Neural cell (in vitro differentiated cells): Measurements from ENCODE around the gene RNF182. TPM values are rescaled to one million over a fixed set of nuclear protein-coding genes. Genes with fewer than 3 reads are reported as not detected.
"Not testable (repeated sequence)": the region's sequence is repeated elsewhere in the genome, so short reads cannot be mapped to it uniquely, and the experiment has no call there.

Experiments used
- H2AFZ ChIP-seq: fragments of 200-600, 300-800 bp; sonication (generic), shearing (Covaris generic); 2 replicates; pipeline ENCODE4 v1.6.0; 2014; ENCODE audit warnings: low read depth, mild to moderate bottlenecking, antibody characterized with exemption, low read length, moderate library complexity
- H3F3A ChIP-seq: fragments of 200-600 bp; shearing (Covaris generic); 2 replicates; pipeline ENCODE4 v1.6.1; 2016; ENCODE audit warnings: mild to moderate bottlenecking, moderate library complexity, mixed read lengths, antibody characterized with exemption, low read length; ENCODE audit not compliant: insufficient read depth, poor library complexity, severe bottlenecking
- H3K27ac ChIP-seq: fragments of 200-600, 300-800 bp; sonication (generic), shearing (Covaris generic); 2 replicates; pipeline ENCODE4 v1.5.1; 2014; ENCODE audit warnings: mild to moderate bottlenecking, low read length, moderate library complexity
- H3K27me3 ChIP-seq: fragments of 300-800, 200-600 bp; sonication (generic), shearing (Covaris generic); 2 replicates; pipeline ENCODE4 v1.6.0; 2014; ENCODE audit warnings: mild to moderate bottlenecking, low read depth, low read length, moderate library complexity; ENCODE audit not compliant: insufficient read depth
- H3K36me3 ChIP-seq: fragments of 300-800, 200-600 bp; sonication (generic), shearing (Covaris generic); 2 replicates; pipeline ENCODE4 v1.5.1; 2014; ENCODE audit warnings: mild to moderate bottlenecking, antibody characterized with exemption, low read length, moderate library complexity; ENCODE audit not compliant: insufficient read depth
- H3K4me2 ChIP-seq: fragments of 300-800, 200-600 bp; sonication (generic), shearing (Covaris generic); 2 replicates; pipeline ENCODE4 v1.6.0; 2014; ENCODE audit warnings: mild to moderate bottlenecking, low read length
- H3K4me3 ChIP-seq: fragments of 300-800, 200-600 bp; sonication (generic), shearing (Covaris generic); 2 replicates; pipeline ENCODE4 v1.5.1; 2014; ENCODE audit warnings: mild to moderate bottlenecking, low read length, moderate library complexity
- H3K79me2 ChIP-seq: fragments of 200-600 bp; shearing (Covaris generic); replicated peaks from 2 replicates; pipeline ENCODE4 v1.6.0; 2014; ENCODE audit warnings: mild to moderate bottlenecking, low read length, moderate library complexity; ENCODE audit not compliant: insufficient read depth
- H3K9ac ChIP-seq: fragments of 300-800, 200-600 bp; sonication (generic), shearing (Covaris generic); 2 replicates; pipeline ENCODE4 v1.6.1; 2016; ENCODE audit warnings: mild to moderate bottlenecking, low read length, mixed read lengths
- H3K9me2 ChIP-seq: fragments of 200-600 bp; shearing (Covaris generic); 2 replicates; pipeline ENCODE4 v1.6.1; 2016; ENCODE audit warnings: mild to moderate bottlenecking, low read length, mixed read lengths; ENCODE audit not compliant: insufficient read depth
- H3K9me3 ChIP-seq: fragments of 200-600, 300-800 bp; sonication (generic), shearing (Covaris generic); 2 replicates; pipeline ENCODE4 v1.6.1; 2016; ENCODE audit warnings: mild to moderate bottlenecking, mixed run types, low read length, moderate library complexity, mixed read lengths
- H4K20me1 ChIP-seq: fragments of 200-600 bp; shearing (Covaris generic); 2 replicates; pipeline ENCODE4 v1.6.1; 2016; ENCODE audit warnings: mild to moderate bottlenecking, mixed run types; ENCODE audit not compliant: insufficient read depth
- EP300 ChIP-seq: fragments of 450-650 bp; conservative IDR thresholded peaks from 2 replicates; pipeline ENCODE4 v1.6.1; 2014; ENCODE audit warnings: antibody characterized with exemption, mild to moderate bottlenecking, moderate library complexity; ENCODE audit not compliant: poor library complexity, severe bottlenecking
- EZH2 ChIP-seq: fragments of 200-600, 300-800 bp; shearing (Covaris generic), sonication (generic); IDR thresholded peaks from 2 replicates; pipeline ENCODE4 v1.6.1; 2014; ENCODE audit warnings: antibody characterized with exemption, low read length, borderline replicate concordance, mild to moderate bottlenecking; ENCODE audit not compliant: insufficient read depth, poor library complexity, severe bottlenecking
- MXI1 ChIP-seq: fragments of 450-650 bp; conservative IDR thresholded peaks from 2 replicates; pipeline ENCODE4 v1.6.1; 2014; ENCODE audit warnings: antibody characterized with exemption, mild to moderate bottlenecking; ENCODE audit not compliant: poor library complexity, severe bottlenecking
- POLR2AphosphoS5 ChIP-seq: IDR thresholded peaks from 2 replicates; pipeline ENCODE4 v1.6.1; 2012
- RAD21 ChIP-seq: fragments of 450-650 bp; conservative IDR thresholded peaks from 2 replicates; pipeline ENCODE4 v1.6.1; 2014; ENCODE audit warnings: antibody characterized with exemption, mild to moderate bottlenecking, moderate library complexity
- SMC3 ChIP-seq: fragments of 450-650 bp; conservative IDR thresholded peaks from 2 replicates; pipeline ENCODE4 v1.6.1; 2014; ENCODE audit warnings: antibody characterized with exemption, mild to moderate bottlenecking, moderate library complexity; ENCODE audit not compliant: poor library complexity
- TAF1 ChIP-seq: IDR thresholded peaks from 2 replicates; pipeline ENCODE4 v1.6.1; 2012; ENCODE audit warnings: low read depth
- polyA plus RNA-seq: library from polyadenylated mRNA; depleted of rRNA; stranded (reverse); fragments of >200 nt; gene quantifications from 2 replicates; pipeline ENCODE4 v1.2.3, GENCODE V29; 2014
- TF ChIP-seq, protein P1 (sequence below): IDR thresholded peaks from 2 replicates; pipeline ENCODE4 v1.6.1; 2012; ENCODE audit warnings: borderline replicate concordance
- TF ChIP-seq, protein P2 (sequence below): fragments of 450-650 bp; IDR thresholded peaks from 2 replicates; pipeline ENCODE4 v1.5.1; 2014; ENCODE audit warnings: antibody characterized with exemption, mild to moderate bottlenecking, moderate library complexity; ENCODE audit not compliant: poor library complexity, severe bottlenecking

The RNF182 gene
- polyA plus RNA-seq, 1 donor from 2014 or later, result 8.0 TPM

DNA sequence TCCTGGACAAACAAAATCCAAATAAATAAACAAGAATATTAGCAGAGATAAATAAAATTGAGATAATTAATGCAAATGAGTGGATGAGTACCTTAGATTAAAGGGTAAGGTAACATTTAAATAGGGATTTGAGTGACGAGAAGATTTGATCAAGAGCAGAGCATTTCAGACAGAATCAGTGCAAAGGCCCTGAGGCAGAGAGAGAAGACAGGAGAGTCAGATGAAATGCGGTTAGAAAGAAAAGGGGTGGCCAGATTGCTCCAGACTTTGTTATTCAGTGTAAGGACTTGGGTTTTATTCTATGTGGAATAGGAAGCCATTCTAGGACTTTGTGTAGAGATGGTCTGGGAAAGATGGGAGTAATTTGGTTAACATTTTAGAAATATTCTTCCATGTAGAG lies 10.0 kb downstream of the RNF182 start:
- Histone ChIP-seq H3K79me2 (peaks cover 6% of the 10 kb centered on the region), H3K27me3 (no peaks in the 10 kb centered on the region), H2AFZ (no peak overlapping the region), H3K36me3 (no peaks in the 10 kb centered on the region), H3K4me3 (no peak overlapping the region), H3K9me2 (no peaks in the 10 kb centered on the region), H3K9me3 (no peaks in the 10 kb centered on the region), H3F3A (no peaks in the 10 kb centered on the region), H4K20me1 (no peaks in the 10 kb centered on the region), H3K9ac (no peak overlapping the region), H3K4me2 (no peak overlapping the region), H3K27ac (no peak overlapping the region)
- TF ChIP-seq TAF1, result no peak
- no peak for TF ChIP-seq EP300
- TF ChIP-seq RAD21, result no peak

DNA sequence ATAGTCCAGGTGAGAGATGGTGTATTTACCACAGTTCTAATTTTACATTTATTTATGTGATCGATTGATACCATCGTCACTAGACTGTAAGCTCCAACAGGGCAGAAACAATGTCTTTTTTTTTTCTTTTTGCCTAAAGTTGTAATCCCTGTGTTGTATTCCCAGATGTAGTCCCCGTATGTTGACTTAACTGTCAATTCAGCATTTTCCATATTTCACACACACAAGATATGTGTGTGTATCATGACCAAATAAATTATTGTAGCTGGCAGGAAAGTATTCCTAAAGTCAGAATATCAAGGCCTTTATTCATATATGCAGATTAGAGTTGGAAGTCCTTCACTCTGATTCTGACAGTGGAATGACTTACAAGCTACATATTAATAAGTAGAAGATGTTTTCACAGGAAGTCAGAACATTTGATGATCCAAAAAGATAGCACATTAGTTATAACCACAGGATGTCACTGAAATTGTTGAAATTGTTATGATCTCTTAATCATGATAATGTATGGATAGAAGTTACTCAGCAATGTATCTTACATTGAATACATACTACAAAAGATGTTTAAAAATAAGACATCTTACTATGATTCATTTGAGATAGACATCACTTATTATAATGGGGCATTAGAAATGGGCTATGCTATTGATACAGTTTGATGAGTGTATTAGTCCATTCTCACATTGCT lies 10.6 kb downstream of the RNF182 start:
- H3K9me3 ChIP-seq, result no peaks in the 10 kb centered on the region
- H4K20me1 ChIP-seq, result no peaks in the 10 kb centered on the region
- TF ChIP-seq SMC3, result no peak
- no peak for TF ChIP-seq TAF1
- TF ChIP-seq, protein P1, sequence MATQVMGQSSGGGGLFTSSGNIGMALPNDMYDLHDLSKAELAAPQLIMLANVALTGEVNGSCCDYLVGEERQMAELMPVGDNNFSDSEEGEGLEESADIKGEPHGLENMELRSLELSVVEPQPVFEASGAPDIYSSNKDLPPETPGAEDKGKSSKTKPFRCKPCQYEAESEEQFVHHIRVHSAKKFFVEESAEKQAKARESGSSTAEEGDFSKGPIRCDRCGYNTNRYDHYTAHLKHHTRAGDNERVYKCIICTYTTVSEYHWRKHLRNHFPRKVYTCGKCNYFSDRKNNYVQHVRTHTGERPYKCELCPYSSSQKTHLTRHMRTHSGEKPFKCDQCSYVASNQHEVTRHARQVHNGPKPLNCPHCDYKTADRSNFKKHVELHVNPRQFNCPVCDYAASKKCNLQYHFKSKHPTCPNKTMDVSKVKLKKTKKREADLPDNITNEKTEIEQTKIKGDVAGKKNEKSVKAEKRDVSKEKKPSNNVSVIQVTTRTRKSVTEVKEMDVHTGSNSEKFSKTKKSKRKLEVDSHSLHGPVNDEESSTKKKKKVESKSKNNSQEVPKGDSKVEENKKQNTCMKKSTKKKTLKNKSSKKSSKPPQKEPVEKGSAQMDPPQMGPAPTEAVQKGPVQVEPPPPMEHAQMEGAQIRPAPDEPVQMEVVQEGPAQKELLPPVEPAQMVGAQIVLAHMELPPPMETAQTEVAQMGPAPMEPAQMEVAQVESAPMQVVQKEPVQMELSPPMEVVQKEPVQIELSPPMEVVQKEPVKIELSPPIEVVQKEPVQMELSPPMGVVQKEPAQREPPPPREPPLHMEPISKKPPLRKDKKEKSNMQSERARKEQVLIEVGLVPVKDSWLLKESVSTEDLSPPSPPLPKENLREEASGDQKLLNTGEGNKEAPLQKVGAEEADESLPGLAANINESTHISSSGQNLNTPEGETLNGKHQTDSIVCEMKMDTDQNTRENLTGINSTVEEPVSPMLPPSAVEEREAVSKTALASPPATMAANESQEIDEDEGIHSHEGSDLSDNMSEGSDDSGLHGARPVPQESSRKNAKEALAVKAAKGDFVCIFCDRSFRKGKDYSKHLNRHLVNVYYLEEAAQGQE, result no peak
- TF ChIP-seq, protein P2, sequence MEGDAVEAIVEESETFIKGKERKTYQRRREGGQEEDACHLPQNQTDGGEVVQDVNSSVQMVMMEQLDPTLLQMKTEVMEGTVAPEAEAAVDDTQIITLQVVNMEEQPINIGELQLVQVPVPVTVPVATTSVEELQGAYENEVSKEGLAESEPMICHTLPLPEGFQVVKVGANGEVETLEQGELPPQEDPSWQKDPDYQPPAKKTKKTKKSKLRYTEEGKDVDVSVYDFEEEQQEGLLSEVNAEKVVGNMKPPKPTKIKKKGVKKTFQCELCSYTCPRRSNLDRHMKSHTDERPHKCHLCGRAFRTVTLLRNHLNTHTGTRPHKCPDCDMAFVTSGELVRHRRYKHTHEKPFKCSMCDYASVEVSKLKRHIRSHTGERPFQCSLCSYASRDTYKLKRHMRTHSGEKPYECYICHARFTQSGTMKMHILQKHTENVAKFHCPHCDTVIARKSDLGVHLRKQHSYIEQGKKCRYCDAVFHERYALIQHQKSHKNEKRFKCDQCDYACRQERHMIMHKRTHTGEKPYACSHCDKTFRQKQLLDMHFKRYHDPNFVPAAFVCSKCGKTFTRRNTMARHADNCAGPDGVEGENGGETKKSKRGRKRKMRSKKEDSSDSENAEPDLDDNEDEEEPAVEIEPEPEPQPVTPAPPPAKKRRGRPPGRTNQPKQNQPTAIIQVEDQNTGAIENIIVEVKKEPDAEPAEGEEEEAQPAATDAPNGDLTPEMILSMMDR, result no peak
- no peak for TF ChIP-seq MXI1
- no peak for TF ChIP-seq POLR2AphosphoS5
- TF ChIP-seq EP300, result no peak
- no peak for TF ChIP-seq RAD21
- no peak for TF ChIP-seq EZH2
- H3K36me3 ChIP-seq, result no peaks in the 10 kb centered on the region
- H3K4me3 ChIP-seq, result no peak overlapping the region
- no peak overlapping the region for H2AFZ ChIP-seq
- H3K4me2 ChIP-seq, result no peak overlapping the region
- no peaks in the 10 kb centered on the region for H3K27me3 ChIP-seq
- H3K79me2 ChIP-seq, result peaks cover 6% of the 10 kb centered on the region
- no peaks in the 10 kb centered on the region for H3K9me2 ChIP-seq
- no peak overlapping the region for H3K27ac ChIP-seq
- H3F3A ChIP-seq, result no peaks in the 10 kb centered on the region
- H3K9ac ChIP-seq, result no peak overlapping the region

DNA sequence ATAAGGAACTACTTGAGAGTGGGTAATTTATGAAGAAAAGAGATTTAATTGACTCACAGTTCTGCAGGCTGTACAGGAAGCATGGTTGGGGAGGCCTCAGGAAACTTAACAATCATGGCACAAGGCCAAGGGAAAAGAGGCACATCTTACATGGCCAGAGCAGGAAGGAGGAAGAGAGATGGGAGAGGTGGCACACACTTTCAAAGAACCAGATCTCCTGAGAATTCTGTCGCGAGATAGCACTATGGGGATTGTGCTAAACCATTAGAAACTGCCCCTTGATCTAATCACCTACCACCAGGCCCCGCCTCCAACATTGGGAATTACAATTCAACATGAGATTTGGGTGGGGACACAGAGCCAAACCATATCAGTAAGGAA lies 11.1 kb downstream of the RNF182 start:
- not testable (repeated sequence) for H4K20me1 ChIP-seq, H3K36me3 ChIP-seq, H3K9ac ChIP-seq, H3K27ac ChIP-seq, H3K4me3 ChIP-seq, H3K9me2 ChIP-seq, H3K9me3 ChIP-seq, H3K4me2 ChIP-seq, H3K79me2 ChIP-seq, H3F3A ChIP-seq, H2AFZ ChIP-seq, H3K27me3 ChIP-seq
